Natural killer cell (primary cell): ENCODE results near the gene IL17A. TPM values are rescaled to one million over a fixed set of nuclear protein-coding genes. Genes with fewer than 3 reads are reported as not detected.

ENCODE experiments used
- ATAC-seq, 3 donors: fragments of 150-1000 bp in 2 of 3; fragments of 200-7000 bp in 1 of 3; cut with Tn5 transposase; 1 replicate in 1 of 3; 2 replicates in 2 of 3; pipeline ENCODE4 v1.10.0; 2021; ENCODE audit warnings: mild to moderate bottlenecking in 2 of 3, moderate library complexity in 2 of 3
- DNase-seq, 2 donors: peaks; one replicate each; pipeline versions ENCODE4 v3.0.0 to v3.0.0-alpha.2; 2013 to 2021; ENCODE audit warnings: mixed read lengths in 1 of 2
- H3K27ac ChIP-seq: one replicate; pipeline ENCODE4 v1.5.1; 2013; ENCODE audit warnings: mild to moderate bottlenecking, low read length
- H3K27me3 ChIP-seq: one replicate; pipeline ENCODE4 v1.6.1; 2013; ENCODE audit warnings: low read length; ENCODE audit not compliant: control insufficient read depth, insufficient read depth
- H3K36me3 ChIP-seq: one replicate; pipeline ENCODE4 v1.6.1; 2013; ENCODE audit warnings: low read length; ENCODE audit not compliant: control insufficient read depth, insufficient read depth
- H3K4me1 ChIP-seq: one replicate; pipeline ENCODE4 v1.6.1; 2013; ENCODE audit warnings: low read length; ENCODE audit not compliant: control insufficient read depth, insufficient read depth
- H3K4me3 ChIP-seq: one replicate; pipeline ENCODE4 v1.5.1; 2013; ENCODE audit warnings: low read length
- H3K9me3 ChIP-seq: one replicate; pipeline ENCODE4 v1.6.1; 2013; ENCODE audit warnings: low read length; ENCODE audit not compliant: control insufficient read depth, insufficient read depth
- H3K27ac Mint-ChIP-seq, 2 donors: one replicate each; pipeline ENCODE4 v1.8.0; 2022; ENCODE audit warnings: mild to moderate bottlenecking in 2 of 2, mixed read lengths in 2 of 2, moderate library complexity in 1 of 2
- H3K27me3 Mint-ChIP-seq, 2 donors: one replicate each; pipeline ENCODE4 v1.8.0; 2022; ENCODE audit warnings: low read depth in 2 of 2, mixed read lengths in 2 of 2
- H3K36me3 Mint-ChIP-seq: one replicate; pipeline ENCODE4 v1.8.0; 2022; ENCODE audit warnings: mixed read lengths
- H3K4me1 Mint-ChIP-seq, 2 donors: one replicate each; pipeline ENCODE4 v1.8.0; 2022; ENCODE audit warnings: mixed read lengths in 2 of 2
- H3K4me3 Mint-ChIP-seq: one replicate; pipeline ENCODE4 v1.8.0; 2022; ENCODE audit warnings: mild to moderate bottlenecking, moderate library complexity, mixed read lengths
- H3K9me3 Mint-ChIP-seq, 2 donors: one replicate each; pipeline ENCODE4 v1.8.0; 2022; ENCODE audit warnings: mixed read lengths in 2 of 2
- CTCF ChIP-seq: fragments of 200-600 bp; IDR thresholded peaks from one replicate; pipeline ENCODE4 v1.8.0; 2022; ENCODE audit warnings: antibody characterized with exemption
- WGBS: methylation state at CpG from one replicate; pipeline ENCODE4 v1.1.7; 2013; ENCODE audit warnings: missing lambda C conversion rate; ENCODE audit not compliant: insufficient coverage; 5-methylcytosine and 5-hydroxymethylcytosine counted together
- intact Hi-C: fragments of 100-400 bp; cut with micrococcal nuclease; formaldehyde crosslinking; loops from one replicate; pipeline ENCODE4 v1.14.2; 2022
- total RNA-seq, 4 donors: library from RNA; stranded (reverse); fragments of 120-200 nt in 1 of 4; gene quantifications; one replicate each; pipeline versions ENCODE4 v1.2.3 to v1.2.4, GENCODE V29; 2013 to 2022

IL17A gene
- total RNA-seq, 3 donors from 2014 or later (not counting 1 experiment from before 2014, with no cell fraction given), result not detected

- intact Hi-C loops, result no loop called here
- H3K36me3 Mint-ChIP-seq, result no peaks in the 10 kb centered on the region
- ATAC-seq, result no peak
These were observed 23.6 kb downstream of the IL17A start for GRCh38 chr6:52209770-52210169.

GRCh38 chr6:52210227-52210626, 24.1 kb downstream of the IL17A start:
- no peak for DNase-seq
- Histone ChIP-seq H3K36me3 (no peaks in the 10 kb centered on the region), H3K4me3 (no peak overlapping the region), H3K4me1 (no peaks in the 10 kb centered on the region), H3K9me3 (no peaks in the 10 kb centered on the region), H3K27me3 (peaks cover 34% of the 10 kb centered on the region), H3K27ac (no peak overlapping the region)
- no peak overlapping the region for H3K4me3 Mint-ChIP-seq
- 28% methylated on average over 2 of the region's 2 CpGs for WGBS
- peaks cover 18 to 31% of the 10 kb centered on the region in 2 donors for H3K27me3 Mint-ChIP-seq
- H3K9me3 Mint-ChIP-seq, result no peaks in the 10 kb centered on the region
- no peak for TF ChIP-seq CTCF
- ATAC-seq, result no peak
- intact Hi-C loops, result no loop called here
- H3K4me1 Mint-ChIP-seq, result no peaks in the 10 kb centered on the region
- no peak overlapping the region for H3K27ac Mint-ChIP-seq
- H3K36me3 Mint-ChIP-seq, result no peaks in the 10 kb centered on the region

More at GRCh38 chr6:52209770-52210169, 23.6 kb downstream of the IL17A start:
- DNase-seq, result no peak
- Mint-ChIP-seq H3K4me1 (no peaks in the 10 kb centered on the region), H3K9me3 (no peaks in the 10 kb centered on the region), H3K4me3 (no peak overlapping the region), H3K27ac (no peak overlapping the region), H3K27me3 (peaks cover 18 to 31% of the 10 kb centered on the region in 2 donors)
- no peaks in the 10 kb centered on the region for H3K4me1 ChIP-seq
- peaks cover 30% of the 10 kb centered on the region for H3K27me3 ChIP-seq
- H3K9me3 ChIP-seq, result no peaks in the 10 kb centered on the region
- TF ChIP-seq CTCF, result no peak
- 100% methylated on average over 1 of the region's 2 CpGs for WGBS
- H3K36me3 ChIP-seq, result no peaks in the 10 kb centered on the region
- no peak overlapping the region for H3K4me3 ChIP-seq
- H3K27ac ChIP-seq, result no peak overlapping the region

GRCh38 chr6:52213127-52213526, 27.0 kb downstream of the IL17A start:
- H3K4me3 ChIP-seq, result no peak overlapping the region
- H3K27ac Mint-ChIP-seq, result no peak overlapping the region
- peaks cover 14 to 35% of the 10 kb centered on the region in 2 donors for H3K27me3 Mint-ChIP-seq
- H3K9me3 ChIP-seq, result no peaks in the 10 kb centered on the region
- no peak overlapping the region for H3K27ac ChIP-seq
- WGBS, result 69% methylated on average over 1 of the region's 2 CpGs
- no peak overlapping the region for H3K4me3 Mint-ChIP-seq
- no peaks in the 10 kb centered on the region for H3K36me3 ChIP-seq
- H3K4me1 Mint-ChIP-seq, result no peaks in the 10 kb centered on the region
- ATAC-seq (no peak), DNase-seq (peak in 1 of 2 donors; percentile 25)
- TF ChIP-seq CTCF, result no peak
- H3K9me3 Mint-ChIP-seq, result no peaks in the 10 kb centered on the region
- H3K27me3 ChIP-seq, result peaks cover 47% of the 10 kb centered on the region
- intact Hi-C loops, result no loop called here
- H3K4me1 ChIP-seq, result no peaks in the 10 kb centered on the region
- H3K36me3 Mint-ChIP-seq, result no peaks in the 10 kb centered on the region

- no peak for ATAC-seq
- H3K27ac Mint-ChIP-seq, result no peak overlapping the region
These were observed 29.6 kb downstream of the IL17A start for GRCh38 chr6:52215787-52216186.

More at GRCh38 chr6:52215787-52216186, 29.6 kb downstream of the IL17A start:
- no peak for DNase-seq
- Mint-ChIP-seq H3K4me3 (no peak overlapping the region), H3K36me3 (no peaks in the 10 kb centered on the region), H3K4me1 (no peaks in the 10 kb centered on the region), H3K9me3 (no peaks in the 10 kb centered on the region), H3K27me3 (peaks cover 12 to 31% of the 10 kb centered on the region in 2 donors)
- Histone ChIP-seq H3K4me1 (no peaks in the 10 kb centered on the region), H3K4me3 (no peak overlapping the region), H3K9me3 (no peaks in the 10 kb centered on the region), H3K27ac (no peak overlapping the region), H3K27me3 (peaks cover 65% of the 10 kb centered on the region), H3K36me3 (no peaks in the 10 kb centered on the region)
- TF ChIP-seq CTCF, result no peak
- intact Hi-C loops, result no loop called here
